ENCODE measurements around the gene COPS4.

GRCh38 chr4:83067058-83067639, 32.2 kb downstream of the COPS4 start:
- TF ChIP-seq FOXP2 (optimal IDR thresholded peaks at IDR 0.05; ENCODE audit: control extremely low read depth, extremely low read length, insufficient read depth) (no peak), POLR2AphosphoS5 (IDR thresholded peaks at IDR 0.05; ENCODE audit: borderline replicate concordance, low read depth, low read length) (no peak)
